ENCODE data around the gene CC2D2B. TPM values are rescaled to one million over a fixed set of nuclear protein-coding genes. Genes with fewer than 3 reads are reported as not detected.
A peak's percentile ranks its signal among the peaks of the same experiment; 100 is the strongest.
"Not testable (repeated sequence)": the region's sequence is repeated elsewhere in the genome, so short reads cannot be mapped to it uniquely, and the experiment has no call there.

Gene CC2D2B
- total RNA-seq, 2 donors from 2014 or later = 0.22 TPM; not detected in 1

GRCh38 chr10:95874783-95875182 lies 33.0 kb upstream of the CC2D2B start:
- H3K4me1 Mint-ChIP-seq (ENCODE audit: low read depth); H3K9me3 Mint-ChIP-seq; H3K4me3 Mint-ChIP-seq; DNase-seq; H3K27me3 Mint-ChIP-seq (ENCODE audit: low read depth); ATAC-seq (replicated peaks in 1 of 2); H3K27ac Mint-ChIP-seq: not testable (repeated sequence)
- H3K36me3 Mint-ChIP-seq (ENCODE audit: insufficient read depth in 2 of 2) = peaks cover 11 to 30% of the 10 kb centered on the region in 2 donors

DNA sequence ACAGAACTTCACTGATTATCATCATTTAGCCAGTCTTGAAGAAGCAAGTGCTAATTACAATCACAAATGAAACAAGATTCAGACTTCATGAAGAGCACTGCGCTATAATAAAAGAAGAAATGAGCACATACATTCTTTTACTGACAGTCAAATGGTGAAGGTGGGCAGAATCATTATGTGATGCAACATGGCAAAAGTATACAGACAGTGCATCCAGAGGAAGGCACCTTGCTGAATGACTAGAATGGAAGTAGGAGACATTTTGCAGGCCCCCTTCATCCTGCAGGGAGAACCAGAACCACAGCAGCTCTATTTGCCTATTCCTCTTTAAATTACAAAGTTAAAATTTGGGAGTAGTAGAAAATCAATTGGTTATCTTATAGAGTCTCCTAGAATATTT lies 31.0 kb upstream of the CC2D2B start:
- Mint-ChIP-seq H3K4me1 (ENCODE audit: low read depth) (no peaks in the 10 kb centered on the region), H3K9me3 (no peaks in the 10 kb centered on the region), H3K36me3 (ENCODE audit: insufficient read depth in 2 of 2) (peaks cover 11 to 27% of the 10 kb centered on the region in 2 donors), H3K27ac (no peak overlapping the region), H3K27me3 (ENCODE audit: low read depth) (no peaks in the 10 kb centered on the region), H3K4me3 (no peak overlapping the region)
- ATAC-seq (replicated peaks in 1 of 2) = no peak
- DNase-seq = no peak

- Mint-ChIP-seq H3K4me1 (ENCODE audit: low read depth) (no peaks in the 10 kb centered on the region), H3K36me3 (ENCODE audit: insufficient read depth in 2 of 2) (peaks cover 11 to 20% of the 10 kb centered on the region in 2 donors), H3K9me3 (no peaks in the 10 kb centered on the region), H3K27me3 (ENCODE audit: low read depth) (no peaks in the 10 kb centered on the region), H3K4me3 (no peak overlapping the region), H3K27ac (no peak overlapping the region)
- DNase-seq (no peak), ATAC-seq (replicated peaks in 1 of 2) (no peak)
Observed at GRCh38 chr10:95877881-95878280, 29.9 kb upstream of the CC2D2B start.

GRCh38 chr10:95880704-95881103 lies 27.1 kb upstream of the CC2D2B start:
- no peak overlapping the region for H3K27ac Mint-ChIP-seq
- DNase-seq (no peak), ATAC-seq (replicated peaks in 1 of 2) (no peak)
- no peaks in the 10 kb centered on the region for H3K9me3 Mint-ChIP-seq
- H3K4me1 Mint-ChIP-seq (ENCODE audit: low read depth) = no peaks in the 10 kb centered on the region
- peaks cover 0 to 3% of the 10 kb centered on the region in 2 donors for H3K36me3 Mint-ChIP-seq (ENCODE audit: insufficient read depth in 2 of 2)
- H3K27me3 Mint-ChIP-seq (ENCODE audit: low read depth) = no peaks in the 10 kb centered on the region
- H3K4me3 Mint-ChIP-seq = no peak overlapping the region

DNA sequence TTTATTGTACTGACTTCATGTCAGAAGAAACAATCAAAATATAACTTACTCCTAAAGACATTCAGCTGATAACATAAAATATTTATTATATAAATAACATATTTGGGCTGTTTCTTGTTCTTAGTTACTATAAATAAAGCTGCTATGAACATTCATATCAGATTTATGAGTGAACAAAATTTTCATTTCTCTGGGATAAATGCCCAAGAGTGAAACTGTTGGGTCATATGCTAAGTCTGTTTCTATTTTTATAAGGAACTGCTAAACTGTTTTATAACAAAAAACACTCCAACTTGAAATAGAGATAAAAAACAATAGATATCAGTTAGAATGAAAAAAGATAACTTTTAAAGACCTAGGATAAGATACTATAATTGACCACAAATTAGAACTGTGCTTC lies 26.5 kb upstream of the CC2D2B start:
- H3K27ac Mint-ChIP-seq = no peak overlapping the region
- no peak overlapping the region for H3K4me3 Mint-ChIP-seq
- no peaks in the 10 kb centered on the region for H3K9me3 Mint-ChIP-seq
- no peaks in the 10 kb centered on the region for H3K27me3 Mint-ChIP-seq (ENCODE audit: low read depth)
- peaks cover 0 to under 1% of the 10 kb centered on the region in 2 donors for H3K36me3 Mint-ChIP-seq (ENCODE audit: insufficient read depth in 2 of 2)
- no peaks in the 10 kb centered on the region for H3K4me1 Mint-ChIP-seq (ENCODE audit: low read depth)
- DNase-seq (no peak), ATAC-seq (replicated peaks in 1 of 2) (no peak)

- Mint-ChIP-seq H3K36me3 (ENCODE audit: insufficient read depth in 2 of 2) (peaks cover 4 to 12% of the 10 kb centered on the region in 2 donors), H3K27ac (no peak overlapping the region), H3K4me1 (ENCODE audit: low read depth) (peaks cover 7% of the 10 kb centered on the region), H3K27me3 (ENCODE audit: low read depth) (no peaks in the 10 kb centered on the region), H3K9me3 (no peaks in the 10 kb centered on the region), H3K4me3 (no peak overlapping the region)
- ATAC-seq (replicated peaks in 1 of 2) (no peak), DNase-seq (no peak)
Observed at GRCh38 chr10:95889830-95890229, 17.9 kb upstream of the CC2D2B start.

DNA sequence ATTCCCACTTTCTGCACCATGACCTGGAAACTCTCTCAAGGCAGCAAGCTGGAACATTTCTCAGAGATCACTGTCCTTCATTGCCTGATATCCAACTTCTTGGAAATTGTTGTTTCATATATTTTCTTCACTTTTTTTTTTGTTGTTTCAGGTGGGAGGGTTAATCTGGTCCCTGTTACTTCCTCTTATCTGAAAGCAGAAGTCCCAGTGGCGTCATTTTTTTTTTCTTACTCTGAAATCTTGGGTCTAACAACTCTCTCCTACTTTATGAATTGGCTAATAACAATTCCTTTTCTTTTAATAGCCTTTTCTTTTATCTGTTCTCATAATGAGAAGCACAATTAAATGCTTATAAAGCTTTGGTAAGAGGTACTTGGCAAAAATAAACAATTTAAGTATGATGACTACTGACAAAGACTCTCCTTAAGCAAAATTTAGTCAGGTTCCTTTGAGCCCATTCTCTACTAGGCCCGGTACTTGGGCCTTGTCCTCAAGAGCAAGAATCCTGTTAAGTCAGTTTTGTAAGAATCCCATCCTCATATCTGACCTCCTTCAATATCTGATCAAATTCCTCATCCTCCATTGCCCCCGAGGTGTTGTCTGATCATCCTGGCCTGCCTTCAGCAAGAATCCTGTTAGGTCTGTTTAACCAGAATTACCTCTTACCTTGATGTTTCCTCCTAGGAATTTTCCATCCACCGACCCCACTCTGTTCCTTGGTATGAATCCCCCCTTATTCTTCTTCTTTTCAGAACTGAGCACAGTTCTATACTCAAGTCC lies 11.5 kb upstream of the CC2D2B start:
- no peaks in the 10 kb centered on the region for H3K4me1 Mint-ChIP-seq (ENCODE audit: low read depth)
- no peaks in the 10 kb centered on the region for H3K9me3 Mint-ChIP-seq
- DNase-seq = no peak
- peaks cover 5 to 21% of the 10 kb centered on the region in 2 donors for H3K36me3 Mint-ChIP-seq (ENCODE audit: insufficient read depth in 2 of 2)
- ATAC-seq (replicated peaks in 1 of 2) = no peak
- no peaks in the 10 kb centered on the region for H3K27me3 Mint-ChIP-seq (ENCODE audit: low read depth)
- H3K27ac Mint-ChIP-seq = no peak overlapping the region
- no peak overlapping the region for H3K4me3 Mint-ChIP-seq

DNA sequence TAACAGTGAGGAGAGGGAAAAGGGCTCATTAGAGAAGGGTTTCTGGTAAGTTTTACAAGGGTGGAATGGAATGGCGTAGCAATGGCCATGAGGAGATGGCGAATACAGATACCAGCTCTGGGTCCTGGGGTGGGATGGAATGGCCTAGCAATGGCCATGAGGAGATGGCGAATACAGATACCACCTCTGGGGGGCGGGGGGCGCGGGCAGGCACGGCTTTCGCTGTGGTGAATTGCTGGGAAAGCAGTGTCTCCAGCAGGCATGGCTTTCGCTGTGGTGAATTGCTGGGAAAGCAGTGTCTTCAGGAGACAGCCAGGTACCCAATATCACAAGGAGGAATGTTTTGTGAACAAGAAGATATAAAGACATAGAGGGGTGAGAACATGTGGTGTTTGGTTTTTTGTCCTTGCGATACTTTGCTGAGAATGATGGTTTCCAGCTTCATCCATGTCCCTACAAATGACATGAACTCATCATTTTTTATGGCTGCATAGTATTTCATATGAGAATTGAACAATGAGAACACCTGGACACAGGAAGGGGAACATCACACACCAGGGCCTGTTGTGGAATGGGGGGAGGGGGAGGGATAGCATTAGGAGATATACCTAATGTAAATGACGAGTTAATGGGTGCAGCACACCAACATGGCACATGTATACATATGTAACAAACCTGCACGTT lies 1.7 kb upstream of the CC2D2B start:
- H3K36me3 Mint-ChIP-seq (ENCODE audit: insufficient read depth in 2 of 2); H3K27ac Mint-ChIP-seq; ATAC-seq (replicated peaks in 1 of 2); H3K9me3 Mint-ChIP-seq; DNase-seq; H3K27me3 Mint-ChIP-seq (ENCODE audit: low read depth): not testable (repeated sequence)
- peak overlapping the region; percentile 21 to 39 for H3K4me3 Mint-ChIP-seq
- H3K4me1 Mint-ChIP-seq (ENCODE audit: low read depth) = peaks cover 18% of the 10 kb centered on the region

DNA sequence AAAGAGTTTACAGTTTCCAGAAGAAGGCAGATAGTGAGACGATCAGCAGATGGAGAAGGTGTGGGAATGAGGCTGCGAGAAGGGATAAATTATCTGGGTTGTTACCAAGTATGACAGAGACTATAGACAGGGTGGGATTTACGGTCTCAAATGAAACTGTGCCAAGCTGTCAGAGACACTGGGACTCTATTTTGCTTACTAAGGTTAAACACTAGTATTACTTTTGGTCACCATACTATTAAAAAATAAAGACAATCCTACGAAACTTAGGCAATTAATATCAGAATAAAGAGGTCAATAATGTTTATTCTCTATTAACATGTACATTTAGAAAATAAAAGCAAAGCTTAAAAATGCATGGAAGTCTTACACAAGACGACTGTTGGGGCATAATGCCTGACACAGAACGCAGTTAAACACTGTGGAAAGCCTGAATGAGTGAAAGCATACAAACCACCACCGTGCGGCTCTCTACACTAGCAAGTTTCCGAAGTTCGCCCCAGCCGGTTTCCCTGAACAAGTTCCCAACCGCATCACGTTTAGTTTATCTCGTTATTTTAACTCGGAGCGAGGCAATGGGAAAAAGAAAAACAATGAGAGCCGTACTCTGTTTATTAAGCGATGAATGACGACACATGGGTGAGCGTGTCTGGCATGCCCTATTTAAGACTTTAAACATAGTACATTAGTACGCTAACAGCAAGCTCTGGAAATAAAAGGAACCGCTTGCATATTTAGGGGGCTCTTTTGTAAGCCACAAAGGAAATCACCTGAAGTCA lies 909 bp upstream of the CC2D2B start:
- Mint-ChIP-seq H3K27me3 (ENCODE audit: low read depth) (no peaks in the 10 kb centered on the region), H3K4me1 (ENCODE audit: low read depth) (peaks cover 18% of the 10 kb centered on the region), H3K4me3 (peak overlapping the region; percentile 94 to 96), H3K9me3 (no peaks in the 10 kb centered on the region), H3K36me3 (ENCODE audit: insufficient read depth in 2 of 2) (peaks cover 7 to 8% of the 10 kb centered on the region in 2 donors), H3K27ac (peak overlapping the region; percentile 94)
- ATAC-seq (replicated peaks in 1 of 2) (peak; percentile 55 to 62), DNase-seq (peak; percentile 34 to 44)

DNA sequence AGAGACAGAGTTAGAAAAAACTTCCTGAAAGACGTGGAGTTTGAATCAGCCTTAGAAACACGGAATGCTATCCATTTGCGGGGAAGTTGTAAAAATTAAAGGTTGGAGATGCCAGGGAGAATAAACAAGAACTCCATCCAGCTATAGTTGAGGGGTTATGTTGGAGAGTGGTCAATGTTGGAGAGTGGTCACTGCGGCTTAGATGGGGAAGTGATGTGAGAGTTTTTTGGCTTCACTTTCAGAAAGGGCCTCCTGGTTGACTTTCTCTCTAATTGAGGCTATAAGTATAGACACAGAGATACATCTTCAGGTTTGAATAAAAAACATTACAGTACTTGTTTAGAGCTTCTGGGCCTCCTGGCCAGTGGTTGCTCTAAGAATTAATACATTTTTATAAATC lies 675 bp downstream of the CC2D2B start:
- Mint-ChIP-seq H3K27ac (no peak overlapping the region), H3K4me1 (ENCODE audit: low read depth) (peaks cover 18% of the 10 kb centered on the region), H3K4me3 (peak overlapping the region; percentile 94 to 96), H3K36me3 (ENCODE audit: insufficient read depth in 2 of 2) (peaks cover 1 to 2% of the 10 kb centered on the region in 2 donors), H3K9me3 (no peaks in the 10 kb centered on the region), H3K27me3 (ENCODE audit: low read depth) (no peaks in the 10 kb centered on the region)
- no peak for ATAC-seq (replicated peaks in 1 of 2)
- no peak for DNase-seq

DNA sequence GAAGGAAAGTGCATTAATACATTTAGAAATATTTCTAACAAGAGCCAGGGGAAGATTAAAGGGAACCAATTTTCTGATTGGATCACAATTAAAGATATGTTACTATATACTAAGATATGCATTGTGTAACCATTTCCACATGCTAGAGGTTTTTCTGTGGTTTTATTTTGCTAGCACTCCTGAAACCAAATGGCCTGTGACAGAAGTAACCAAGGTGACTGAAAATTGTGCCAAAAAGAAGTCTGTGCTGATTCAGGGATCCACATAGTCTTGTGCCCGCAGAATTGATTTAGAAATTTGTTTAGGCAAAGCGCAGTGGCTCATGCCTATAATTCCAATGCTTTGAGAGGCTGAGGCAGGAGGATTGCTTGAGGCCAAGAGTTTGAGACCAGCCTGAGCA lies 1.8 kb downstream of the CC2D2B start:
- no peak for ATAC-seq (replicated peaks in 1 of 2)
- H3K9me3 Mint-ChIP-seq = no peaks in the 10 kb centered on the region
- no peak overlapping the region for H3K4me3 Mint-ChIP-seq
- no peak for DNase-seq
- H3K4me1 Mint-ChIP-seq (ENCODE audit: low read depth) = peaks cover 18% of the 10 kb centered on the region
- H3K36me3 Mint-ChIP-seq (ENCODE audit: insufficient read depth in 2 of 2) = peaks cover 1 to 2% of the 10 kb centered on the region in 2 donors
- H3K27me3 Mint-ChIP-seq (ENCODE audit: low read depth) = no peaks in the 10 kb centered on the region
- H3K27ac Mint-ChIP-seq = no peak overlapping the region

- H3K4me1 Mint-ChIP-seq (ENCODE audit: low read depth); H3K27ac Mint-ChIP-seq; H3K9me3 Mint-ChIP-seq; H3K27me3 Mint-ChIP-seq (ENCODE audit: low read depth); ATAC-seq (replicated peaks in 1 of 2); DNase-seq; H3K4me3 Mint-ChIP-seq; H3K36me3 Mint-ChIP-seq (ENCODE audit: insufficient read depth in 2 of 2): not testable (repeated sequence)
Observed at GRCh38 chr10:95916039-95916438, 8.3 kb downstream of the CC2D2B start.

- DNase-seq (no peak), ATAC-seq (replicated peaks in 1 of 2) (no peak)
- Mint-ChIP-seq H3K36me3 (ENCODE audit: insufficient read depth in 2 of 2) (peaks cover 0 to 1% of the 10 kb centered on the region in 2 donors), H3K27ac (no peak overlapping the region), H3K4me3 (no peak overlapping the region), H3K9me3 (no peaks in the 10 kb centered on the region), H3K4me1 (ENCODE audit: low read depth) (no peaks in the 10 kb centered on the region), H3K27me3 (ENCODE audit: low read depth) (peaks cover 6% of the 10 kb centered on the region)
Observed at GRCh38 chr10:95920798-95921426, 13.1 kb downstream of the CC2D2B start.
